ENCODE data around the gene TRMT112. TPM values are rescaled to one million over a fixed set of nuclear protein-coding genes. Genes with fewer than 3 reads are reported as not detected.

TRMT112 gene
- total RNA-seq, 2 experiments from 2014 or later = 185 to 243 TPM

DNA sequence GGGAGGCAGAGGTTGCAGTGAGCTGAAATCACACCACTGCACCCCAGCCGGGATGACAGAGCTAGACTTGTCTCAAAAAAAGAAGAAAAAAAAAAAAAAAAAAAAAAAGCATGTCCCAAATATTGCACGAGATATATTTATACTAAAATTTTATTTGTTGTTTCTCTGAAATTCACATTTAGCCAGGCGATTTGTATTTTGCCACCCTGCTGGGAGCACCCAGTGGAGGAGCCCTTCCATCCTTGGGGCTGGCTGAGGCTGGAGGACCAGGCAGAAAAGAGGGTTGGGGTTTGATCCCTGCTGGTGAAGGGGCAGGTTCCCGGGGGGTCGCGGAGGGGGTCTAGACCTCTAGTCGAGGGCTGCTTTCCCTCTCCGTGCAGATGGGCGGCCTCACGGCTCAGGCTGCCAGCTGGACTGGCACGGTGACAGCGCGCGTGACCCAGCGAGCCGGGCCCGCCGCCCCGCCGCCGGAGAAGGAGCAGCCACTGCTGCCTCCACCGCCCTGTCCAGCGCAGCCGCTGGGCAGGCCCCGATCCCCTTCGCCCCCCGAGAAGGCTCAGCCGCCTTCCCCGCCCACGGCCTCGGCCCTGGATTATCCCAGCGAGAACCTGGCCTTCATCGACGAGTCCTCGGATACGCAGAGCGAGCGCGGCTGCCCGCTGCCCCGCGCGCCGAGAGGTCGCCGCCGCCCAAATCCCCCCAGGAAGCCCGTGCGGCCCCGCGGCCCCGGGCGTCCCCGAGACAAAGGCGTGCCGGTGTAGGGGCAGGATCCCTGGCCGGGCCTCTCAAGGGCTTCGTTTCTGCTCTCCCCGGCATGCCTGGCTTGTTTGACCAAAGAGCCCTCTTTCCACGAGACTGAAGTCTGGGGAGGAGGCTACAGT is 18.2 kb downstream of the TRMT112 start:
- no peaks in the 10 kb centered on the region for H3K36me3 Mint-ChIP-seq (ENCODE audit: low read depth)
- H3K4me3 Mint-ChIP-seq = no peak overlapping the region
- H3K27ac Mint-ChIP-seq = no peak overlapping the region
- intact Hi-C loops (cut with DNase I, micrococcal nuclease) = no loop called here
- ATAC-seq (no peak), DNase-seq (no peak)
- peaks cover 22% of the 10 kb centered on the region for H3K4me1 Mint-ChIP-seq
- no peaks in the 10 kb centered on the region for H3K9me3 Mint-ChIP-seq (ENCODE audit: low read depth)
- ChIA-PET POLR2A (interaction anchor here (0.6 kb wide), 1 partner anchor 1173 kb away, joined by 7 read pairs; no protein-coding TSS in a partner anchor), CTCF (interaction anchor here (1.3 kb wide), 1 partner anchor 95 kb away, joined by 7 read pairs; no protein-coding TSS in a partner anchor)
- H3K27me3 Mint-ChIP-seq = peaks cover 54% of the 10 kb centered on the region

DNA sequence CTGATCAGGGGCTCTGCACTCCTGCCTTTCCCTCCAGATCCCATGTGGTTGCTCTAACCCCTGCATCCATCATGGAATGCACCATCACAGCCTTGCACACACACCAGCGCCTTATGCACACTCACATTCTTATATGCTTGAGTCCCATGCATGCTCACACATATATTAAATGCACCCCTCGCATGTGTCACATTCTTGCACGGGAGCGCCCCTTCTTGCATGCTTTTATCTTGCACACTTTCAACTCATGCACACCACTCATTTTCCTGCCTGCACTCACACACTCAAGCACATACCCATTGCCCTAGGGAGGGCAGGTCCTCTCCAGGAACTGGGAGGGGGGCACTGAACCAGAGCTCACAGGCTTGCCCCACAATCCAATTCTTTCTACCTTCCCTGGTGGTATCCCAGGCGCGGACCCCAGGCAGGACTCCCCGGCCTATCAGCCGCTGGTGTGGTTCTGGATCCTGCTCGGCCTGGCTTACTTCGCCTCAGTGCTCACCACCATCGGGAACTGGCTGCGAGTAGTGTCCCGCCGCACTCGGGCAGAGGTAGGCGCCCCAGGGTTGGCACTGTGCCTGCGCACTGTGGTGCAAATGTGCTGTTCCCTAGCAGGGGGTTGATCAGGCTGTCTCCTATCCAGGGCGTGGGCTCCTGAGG is 19.5 kb downstream of the TRMT112 start:
- no peak overlapping the region for H3K4me3 Mint-ChIP-seq
- ChIA-PET POLR2A (no interaction called here), CTCF (interaction anchor here (0.6 to 0.7 kb wide), 2 partner anchors 34 to 110 kb away, joined by 3 to 4 read pairs; no protein-coding TSS in a partner anchor)
- intact Hi-C loops (cut with DNase I, micrococcal nuclease) = no loop called here
- H3K27ac Mint-ChIP-seq = no peak overlapping the region
- H3K36me3 Mint-ChIP-seq (ENCODE audit: low read depth) = no peaks in the 10 kb centered on the region
- peaks cover 18% of the 10 kb centered on the region for H3K4me1 Mint-ChIP-seq
- H3K9me3 Mint-ChIP-seq (ENCODE audit: low read depth) = no peaks in the 10 kb centered on the region
- peaks cover 65% of the 10 kb centered on the region for H3K27me3 Mint-ChIP-seq
- DNase-seq (no peak), ATAC-seq (no peak)

DNA sequence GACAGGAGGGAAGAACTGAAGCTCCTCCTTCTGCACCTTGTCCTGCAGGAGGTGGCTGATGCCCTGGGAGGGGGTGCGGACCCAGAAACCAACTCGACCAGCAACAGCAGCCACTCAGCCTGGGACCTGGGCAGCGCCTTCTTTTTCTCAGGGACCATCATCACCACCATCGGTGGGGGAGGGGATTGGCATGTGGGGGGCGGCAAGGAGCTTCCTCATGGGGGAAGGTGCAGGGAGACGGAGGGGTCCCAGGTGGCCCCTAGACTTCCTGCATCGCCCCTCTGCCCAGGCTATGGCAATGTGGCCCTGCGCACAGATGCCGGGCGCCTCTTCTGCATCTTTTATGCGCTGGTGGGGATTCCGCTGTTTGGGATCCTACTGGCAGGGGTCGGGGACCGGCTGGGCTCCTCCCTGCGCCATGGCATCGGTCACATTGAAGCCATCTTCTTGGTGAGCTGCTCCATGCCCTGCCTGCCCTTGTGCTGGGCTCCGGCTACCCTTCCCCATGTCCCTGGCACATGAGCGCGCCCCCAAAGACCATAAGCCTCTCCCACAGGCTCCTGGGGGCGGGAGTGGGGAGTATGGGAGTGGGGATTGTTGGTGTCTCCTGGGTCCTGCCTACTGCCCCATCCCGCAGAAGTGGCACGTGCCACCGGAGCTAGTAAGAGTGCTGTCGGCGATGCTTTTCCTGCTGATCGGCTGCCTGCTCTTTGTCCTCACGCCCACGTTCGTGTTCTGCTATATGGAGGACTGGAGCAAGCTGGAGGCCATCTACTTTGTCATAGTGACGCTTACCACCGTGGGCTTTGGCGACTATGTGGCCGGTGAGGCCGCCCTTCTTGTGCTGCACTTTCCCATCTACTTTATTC is 20.3 kb downstream of the TRMT112 start:
- no peaks in the 10 kb centered on the region for H3K36me3 Mint-ChIP-seq (ENCODE audit: low read depth)
- peaks cover 67% of the 10 kb centered on the region for H3K27me3 Mint-ChIP-seq
- no peak overlapping the region for H3K27ac Mint-ChIP-seq
- H3K9me3 Mint-ChIP-seq (ENCODE audit: low read depth) = no peaks in the 10 kb centered on the region
- no peak overlapping the region for H3K4me3 Mint-ChIP-seq
- DNase-seq = no peak
- intact Hi-C loops (cut with DNase I, micrococcal nuclease) = no loop called here
- no peak for ATAC-seq
- H3K4me1 Mint-ChIP-seq = peaks cover 18% of the 10 kb centered on the region
- CTCF ChIA-PET = interaction anchor here (0.7 to 1.2 kb wide), 2 partner anchors 8 to 35 kb away, joined by 4 to 5 read pairs; partner anchors contain the start of gene ESRRA
- POLR2A ChIA-PET = no interaction called here

DNA sequence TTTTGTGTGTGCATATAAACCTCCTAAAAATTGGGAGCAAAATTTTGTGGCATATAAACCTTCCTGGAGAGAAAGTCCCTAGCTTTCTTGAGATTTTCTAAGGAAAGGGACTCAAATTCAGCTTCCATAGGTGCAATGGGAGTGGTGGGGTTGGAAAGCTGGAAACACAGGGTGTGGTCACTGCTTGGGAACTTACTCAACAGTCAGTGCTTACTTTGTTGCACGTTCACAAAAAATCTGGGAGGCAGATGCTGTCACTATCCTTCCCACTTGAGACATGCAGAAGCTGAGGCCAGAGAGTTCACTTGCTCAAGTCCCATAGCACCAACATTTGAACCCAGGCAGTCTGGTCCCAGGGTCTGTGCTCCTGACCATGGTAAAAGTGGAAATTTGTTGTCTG is 21.1 kb downstream of the TRMT112 start:
- Mint-ChIP-seq H3K27me3 (peaks cover 67% of the 10 kb centered on the region), H3K36me3 (ENCODE audit: low read depth) (no peaks in the 10 kb centered on the region), H3K4me3 (no peak overlapping the region), H3K27ac (no peak overlapping the region), H3K4me1 (peaks cover 18% of the 10 kb centered on the region), H3K9me3 (ENCODE audit: low read depth) (no peaks in the 10 kb centered on the region)
- intact Hi-C loops (cut with DNase I, micrococcal nuclease) = no loop called here
- ATAC-seq = no peak
- no peak for DNase-seq
- ChIA-PET POLR2A (no interaction called here), CTCF (interaction anchor here (1.2 kb wide), 1 partner anchor 9 kb away, joined by 5 read pairs; the partner anchor contains the start of gene ESRRA)

DNA sequence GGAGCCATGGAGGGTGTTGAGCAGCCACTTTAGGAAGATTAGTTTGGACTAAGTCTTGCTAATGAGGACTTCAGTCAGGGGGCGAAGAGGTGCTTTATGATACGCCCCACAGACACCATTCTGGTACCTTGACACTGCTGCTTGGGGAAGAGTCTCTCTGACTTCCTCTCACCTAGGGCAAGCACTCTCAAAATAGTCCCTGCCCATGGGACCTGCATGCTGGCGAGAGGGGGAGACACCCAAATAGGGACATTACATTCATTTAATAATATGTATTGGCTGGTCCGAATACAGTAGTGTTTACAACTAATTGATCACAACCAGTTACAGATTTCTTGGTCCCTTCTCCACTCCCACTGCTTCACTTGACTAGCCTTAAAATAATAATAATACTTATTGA is 21.6 kb downstream of the TRMT112 start:
- no peak overlapping the region for H3K4me3 Mint-ChIP-seq
- ATAC-seq = no peak

DNA sequence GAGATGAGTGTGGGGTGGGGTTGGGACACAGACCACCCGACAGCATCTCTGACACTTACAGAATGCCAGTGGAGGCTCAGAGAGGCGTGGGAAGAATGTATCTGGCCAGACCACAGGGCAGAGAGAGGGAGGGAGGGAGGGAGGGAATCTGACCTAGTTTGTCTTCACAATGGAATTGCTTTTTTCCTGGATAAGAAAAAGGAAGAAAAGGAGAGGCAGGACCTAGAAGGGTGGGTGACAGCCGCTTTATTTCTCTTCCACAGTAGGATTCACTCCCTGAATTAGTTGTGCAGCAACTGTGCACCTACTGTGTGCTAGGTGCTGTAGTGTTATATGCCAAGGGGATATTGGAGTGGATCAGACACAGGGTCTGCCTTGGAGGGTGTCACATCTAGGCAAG is 22.6 kb downstream of the TRMT112 start:
- Mint-ChIP-seq H3K4me1 (peaks cover 10% of the 10 kb centered on the region), H3K27ac (no peak overlapping the region), H3K9me3 (ENCODE audit: low read depth) (no peaks in the 10 kb centered on the region), H3K27me3 (peaks cover 65% of the 10 kb centered on the region), H3K36me3 (ENCODE audit: low read depth) (no peaks in the 10 kb centered on the region), H3K4me3 (no peak overlapping the region)
- intact Hi-C loops (cut with DNase I, micrococcal nuclease) = no loop called here
- DNase-seq (no peak), ATAC-seq (no peak)
- ChIA-PET POLR2A (no interaction called here), CTCF (no interaction called here)

More for the DNA sequence above, 21.6 kb downstream of the TRMT112 start:
- Mint-ChIP-seq H3K36me3 (ENCODE audit: low read depth) (no peaks in the 10 kb centered on the region), H3K27ac (no peak overlapping the region), H3K4me1 (peaks cover 16% of the 10 kb centered on the region), H3K9me3 (ENCODE audit: low read depth) (no peaks in the 10 kb centered on the region), H3K27me3 (peaks cover 68% of the 10 kb centered on the region)
- intact Hi-C loops (cut with DNase I, micrococcal nuclease) = no loop called here
- ChIA-PET POLR2A (no interaction called here), CTCF (interaction anchor here (0.9 kb wide), 1 partner anchor 8 kb away, joined by 5 read pairs; no protein-coding TSS in a partner anchor)
- no peak for DNase-seq

DNA sequence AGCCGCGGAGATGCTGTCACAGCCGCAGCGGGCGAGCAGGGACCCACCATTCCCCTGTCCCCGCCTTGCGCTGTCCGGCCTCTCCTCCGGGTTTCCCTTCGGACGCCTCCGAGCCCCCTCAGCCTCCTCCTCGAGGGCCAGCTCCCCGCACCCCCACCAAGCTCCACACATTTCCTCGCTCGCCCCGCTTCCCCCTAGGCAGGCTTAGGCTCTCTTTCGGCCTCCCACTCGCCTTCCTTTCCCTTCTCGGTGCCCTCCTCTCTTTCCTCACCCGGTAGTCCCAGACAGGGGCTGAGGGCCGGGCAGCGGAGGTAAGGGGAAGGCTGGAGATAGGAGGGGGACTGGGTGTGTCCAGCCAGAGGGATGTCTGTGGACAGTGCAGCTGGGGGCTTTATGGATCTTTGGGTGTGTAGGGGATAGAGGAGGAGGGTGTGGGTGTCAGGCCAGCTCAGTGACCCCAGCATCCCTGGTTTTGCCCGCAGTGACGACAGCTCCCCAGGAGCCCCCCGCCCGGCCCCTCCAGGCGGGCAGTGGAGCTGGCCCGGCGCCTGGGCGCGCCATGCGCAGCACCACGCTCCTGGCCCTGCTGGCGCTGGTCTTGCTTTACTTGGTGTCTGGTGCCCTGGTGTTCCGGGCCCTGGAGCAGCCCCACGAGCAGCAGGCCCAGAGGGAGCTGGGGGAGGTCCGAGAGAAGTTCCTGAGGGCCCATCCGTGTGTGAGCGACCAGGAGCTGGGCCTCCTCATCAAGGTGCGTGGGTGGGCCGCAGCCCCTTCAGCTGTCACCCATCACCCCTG is 24.7 kb downstream of the TRMT112 start:
- no peak for DNase-seq
- Mint-ChIP-seq H3K4me3 (no peak overlapping the region), H3K27me3 (peaks cover 49% of the 10 kb centered on the region), H3K4me1 (peaks cover 6% of the 10 kb centered on the region), H3K9me3 (ENCODE audit: low read depth) (no peaks in the 10 kb centered on the region), H3K27ac (no peak overlapping the region), H3K36me3 (ENCODE audit: low read depth) (no peaks in the 10 kb centered on the region)
- intact Hi-C loops (cut with DNase I, micrococcal nuclease) = no loop called here
- ChIA-PET CTCF (interaction anchor here (0.5 to 1.6 kb wide), 5 partner anchors 9 to 128 kb away, joined by 3 to 10 read pairs (median 3); no protein-coding TSS in a partner anchor), POLR2A (no interaction called here)
- peak; percentile 36 for ATAC-seq

DNA sequence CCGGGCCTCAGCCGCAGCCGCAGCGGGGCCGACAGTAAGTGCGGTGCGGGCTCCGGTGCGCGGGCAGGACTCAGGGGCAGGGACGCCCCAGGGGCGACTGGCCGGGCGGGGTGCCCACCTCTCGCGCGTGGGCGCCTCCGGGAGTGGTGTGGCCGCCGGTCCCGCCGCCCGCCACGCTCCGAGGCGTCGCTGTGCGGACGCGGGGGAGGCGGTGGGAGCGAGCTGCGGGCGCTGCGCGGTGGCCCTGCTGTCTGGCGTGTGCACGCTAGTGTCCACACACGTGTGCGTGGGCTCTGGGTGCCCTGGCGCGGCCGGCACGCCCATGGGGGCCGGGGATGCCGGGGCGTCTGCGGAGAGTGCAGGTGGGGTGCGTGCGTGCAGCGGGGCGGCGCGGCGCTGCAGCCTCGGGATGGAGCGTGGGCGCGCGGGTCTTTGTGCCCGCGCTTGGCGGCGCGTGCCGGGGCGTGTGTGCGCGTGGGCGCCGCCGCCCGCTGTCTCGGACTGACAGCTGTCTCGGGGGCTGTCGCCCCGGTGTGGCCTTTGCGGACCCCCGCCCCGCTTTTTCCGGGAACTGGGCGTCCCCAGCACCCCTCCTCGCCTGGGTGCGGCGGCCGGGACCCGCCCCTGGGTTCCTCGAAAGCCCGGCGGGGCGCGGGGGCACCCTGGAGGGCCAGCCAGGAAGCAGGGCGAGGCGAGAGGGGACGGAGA is 25.5 kb downstream of the TRMT112 start:
- no peak for DNase-seq
- H3K4me1 Mint-ChIP-seq = peaks cover 3% of the 10 kb centered on the region
- intact Hi-C loops (cut with DNase I, micrococcal nuclease) = no loop called here
- no peaks in the 10 kb centered on the region for H3K9me3 Mint-ChIP-seq (ENCODE audit: low read depth)
- H3K36me3 Mint-ChIP-seq (ENCODE audit: low read depth) = no peaks in the 10 kb centered on the region
- no peak overlapping the region for H3K4me3 Mint-ChIP-seq
- no peak overlapping the region for H3K27ac Mint-ChIP-seq
- CTCF ChIA-PET = interaction anchor here (0.6 to 3.0 kb wide), 4 partner anchors 9 to 87 kb away, joined by 3 to 13 read pairs (median 6); no protein-coding TSS in a partner anchor
- ATAC-seq = no peak
- H3K27me3 Mint-ChIP-seq = peaks cover 42% of the 10 kb centered on the region
- POLR2A ChIA-PET = no interaction called here

DNA sequence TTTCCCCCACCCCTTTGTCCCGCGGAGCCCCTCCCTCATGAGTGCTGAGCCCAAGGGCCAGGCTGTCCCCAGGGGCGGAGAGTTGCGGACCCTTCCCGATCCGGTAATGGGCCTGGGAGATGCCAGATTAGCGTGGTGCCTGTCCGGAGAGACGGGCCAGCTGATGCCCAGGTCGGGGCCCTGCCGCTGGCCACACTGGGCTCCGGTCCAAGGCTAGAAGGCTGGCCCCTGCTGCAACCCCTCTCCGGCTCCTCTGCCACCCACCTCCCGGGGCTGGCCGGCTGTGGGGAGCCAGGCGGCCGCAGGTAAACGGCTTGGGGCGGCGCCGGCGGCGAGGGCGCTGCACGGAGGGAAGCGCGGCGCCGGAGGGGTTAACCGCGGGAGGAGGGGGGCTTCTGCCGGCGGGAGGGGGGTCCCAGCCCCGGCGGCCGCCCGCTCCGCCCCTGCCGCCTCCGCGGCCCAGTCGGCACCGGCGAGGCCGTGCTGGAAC is 26.1 kb downstream of the TRMT112 start, which contains the start of gene KCNK4:
TSS of gene KCNK4 (plus strand) at position 41 of the 490 bp plus-strand sequence. CDS start 1,717 bp downstream, outside the sequence.
- ATAC-seq (no peak), DNase-seq (no peak)
- ChIA-PET CTCF (interaction anchor here (3.0 kb wide), 1 partner anchor 10 kb away, joined by 13 read pairs; no protein-coding TSS in a partner anchor), POLR2A (no interaction called here)
- Mint-ChIP-seq H3K27me3 (peaks cover 37% of the 10 kb centered on the region), H3K4me1 (peaks cover 9% of the 10 kb centered on the region), H3K27ac (no peak within 1 kb of the TSS), H3K4me3 (peak within 1 kb of the TSS; percentile 7), H3K36me3 (ENCODE audit: low read depth) (no peaks in the 10 kb centered on the region), H3K9me3 (ENCODE audit: low read depth) (no peaks in the 10 kb centered on the region)
- intact Hi-C loops (cut with DNase I, micrococcal nuclease) = no loop called here
